SK-MEL-5 (cell line): Measurements from ENCODE around the gene GNA12. TPM values are rescaled to one million over a fixed set of nuclear protein-coding genes. Genes with fewer than 3 reads are reported as not detected.
A peak's percentile ranks its signal among the peaks of the same experiment; 100 is the strongest.
"Not testable (repeated sequence)": the region's sequence is repeated elsewhere in the genome, so short reads cannot be mapped to it uniquely, and the experiment has no call there.

ENCODE experiments used
- DNase-seq: peaks from one replicate; pipeline ENCODE4 v3.0.0-alpha.2; 2016; ENCODE audit warnings: low read depth, low spot score
- in situ Hi-C: cut with HindIII; loops from 2 replicates; pipeline ENCODE4 v1.10.0; 2016; ENCODE audit warnings: low sequenced_read_pairs, high pct_unique_total_duplicates, low pct_unique_long_range_greater_than_20kb
- total RNA-seq: library from RNA; depleted of rRNA; stranded (reverse); fragments of >200 nt; shearing (Covaris generic); gene quantifications from 2 replicates; pipeline ENCODE4 v1.2.3, GENCODE V29; 2014

GNA12 gene
- total RNA-seq, 1 experiment from 2014 or later = 10.2 TPM

DNA sequence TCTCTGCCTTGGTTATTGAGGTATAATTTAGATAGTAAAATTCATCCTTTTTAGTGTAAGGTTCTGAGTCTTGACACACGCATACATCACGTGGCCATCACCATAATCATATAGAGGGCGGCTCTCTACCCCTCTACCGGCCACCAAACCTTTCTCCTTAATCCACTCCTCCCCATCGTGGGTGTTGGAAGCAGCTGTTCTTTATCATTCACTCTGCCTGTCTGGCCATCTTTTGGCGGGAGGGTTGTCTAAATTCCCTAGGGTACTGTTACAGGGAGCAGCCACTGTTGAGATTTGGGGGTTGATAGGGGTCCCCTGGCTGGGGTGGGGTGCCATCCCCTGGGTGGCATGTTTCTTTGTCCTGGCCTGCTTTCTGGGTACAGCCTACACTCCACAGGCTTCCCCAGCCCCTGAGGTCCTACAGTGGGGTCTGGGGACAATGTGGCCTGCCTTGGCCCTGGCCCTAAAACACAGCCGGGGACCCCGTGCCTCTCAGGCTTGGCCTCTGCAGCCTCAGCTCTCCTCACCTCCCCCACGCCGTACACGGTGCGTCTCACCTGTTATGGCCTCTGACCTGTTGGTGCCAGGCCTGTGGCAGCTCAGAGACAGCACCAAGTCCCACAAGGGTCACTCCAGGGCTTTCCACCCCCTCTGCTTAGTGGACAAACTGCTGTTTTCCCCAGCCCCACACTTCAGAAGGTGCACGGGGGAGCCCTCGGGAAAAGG is 138.6 kb downstream of the GNA12 start:
- in situ Hi-C loops = no loop called here

DNA sequence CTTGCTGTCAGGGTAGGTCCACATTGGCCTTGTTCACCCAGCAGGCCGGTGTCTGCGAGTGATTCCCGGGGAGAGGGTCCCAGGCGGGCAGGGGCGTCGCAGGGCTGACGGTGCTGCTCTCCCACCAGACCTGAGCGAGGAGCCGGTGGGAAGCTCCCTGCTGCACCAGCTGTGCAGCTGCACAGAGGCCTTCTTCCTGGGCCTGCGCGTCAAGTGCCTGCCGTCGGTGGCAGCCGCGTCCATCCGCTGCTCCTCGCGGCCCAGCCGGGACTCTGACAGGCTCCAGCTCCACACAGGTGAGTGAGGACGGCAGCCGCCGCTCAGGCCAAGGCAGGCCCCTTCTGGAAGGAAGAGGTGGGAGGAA is 141.5 kb downstream of the GNA12 start:
- in situ Hi-C loops = no loop called here

More for the DNA sequence above, 138.6 kb downstream of the GNA12 start:
- DNase-seq = no peak

GRCh38 chr7:2701832-2702593 is 142.1 kb downstream of the GNA12 start:
- in situ Hi-C loops = no loop called here
- DNase-seq = no peak

More for the DNA sequence above, 141.5 kb downstream of the GNA12 start:
- DNase-seq = no peak

GRCh38 chr7:2701424-2701823 is 142.7 kb downstream of the GNA12 start:
- no peak for DNase-seq

DNA sequence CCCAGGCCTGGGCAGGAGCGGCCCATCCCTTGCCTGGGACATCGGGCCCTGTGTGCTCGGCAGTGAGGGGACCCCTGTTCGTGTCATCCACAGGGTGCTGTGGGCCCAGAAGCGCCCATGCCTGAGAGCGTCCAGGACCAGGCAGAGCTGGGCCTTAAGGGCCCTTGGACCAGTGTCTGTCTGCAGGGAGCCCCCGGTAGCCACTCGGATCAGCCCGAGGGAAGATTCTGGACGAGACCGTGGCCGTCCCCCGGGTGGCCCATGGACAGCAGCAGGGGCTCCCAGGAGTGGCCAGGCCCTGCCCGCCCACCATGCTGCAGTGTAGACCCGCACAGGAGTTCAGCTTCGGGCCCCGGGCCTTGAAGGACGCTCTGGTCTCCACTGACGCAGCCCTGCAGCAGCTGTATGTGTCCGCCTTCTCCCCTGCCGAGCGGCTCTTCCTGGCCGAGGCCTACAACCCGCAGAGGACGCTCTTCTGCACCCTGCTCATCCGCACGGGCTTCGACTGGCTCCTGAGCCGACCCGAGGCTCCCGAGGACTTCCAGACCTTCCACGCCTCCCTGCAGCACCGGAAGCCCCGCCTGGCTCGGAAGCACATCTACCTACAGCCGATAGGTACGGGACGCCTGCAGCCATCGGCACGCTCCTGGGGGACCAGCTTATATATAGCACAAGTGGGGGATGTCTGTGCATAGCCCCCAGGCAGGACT is 143.8 kb downstream of the GNA12 start:
- in situ Hi-C loops = no loop called here

More at GRCh38 chr7:2701424-2701823, 142.7 kb downstream of the GNA12 start:
- in situ Hi-C loops = no loop called here

GRCh38 chr7:2699289-2699620 is 144.9 kb downstream of the GNA12 start:
- DNase-seq = no peak
- in situ Hi-C loops = no loop called here

More for the DNA sequence above, 143.8 kb downstream of the GNA12 start:
- DNase-seq = no peak

DNA sequence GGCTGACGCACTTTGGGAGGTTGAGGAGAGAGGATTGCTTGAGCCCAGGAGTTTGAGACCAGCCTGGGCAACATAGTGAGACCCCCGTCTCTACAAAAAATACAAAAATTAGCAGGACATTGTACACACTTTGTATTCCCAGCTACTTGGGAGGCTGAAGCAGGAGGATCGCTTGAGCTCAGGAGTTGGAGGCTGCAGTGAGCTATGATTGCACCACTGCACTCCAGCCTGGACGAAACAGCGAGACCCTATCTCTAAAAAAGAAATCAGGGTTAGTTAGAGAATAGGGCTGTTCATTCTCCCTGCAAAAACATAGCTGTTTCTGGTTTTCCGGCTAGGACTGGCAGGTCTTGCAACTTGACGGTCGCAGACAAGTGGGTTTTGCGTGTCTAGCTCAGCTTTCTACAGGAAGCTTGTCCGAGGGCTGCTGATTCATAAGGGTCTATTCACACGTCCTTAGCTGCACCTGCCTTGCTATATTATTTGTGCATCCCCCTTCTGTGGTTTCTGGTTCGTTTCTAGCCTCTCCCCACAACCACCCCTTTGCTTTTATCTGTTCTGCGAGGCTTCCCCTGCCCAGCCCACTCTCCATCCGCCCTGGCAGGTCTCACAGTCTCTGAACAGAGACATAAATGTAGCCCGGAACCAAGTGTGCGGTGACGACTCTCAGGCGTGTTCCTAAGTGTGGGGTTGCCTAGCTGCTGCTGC is 145.4 kb downstream of the GNA12 start:
- DNase-seq = no peak
- in situ Hi-C loops = no loop called here

DNA sequence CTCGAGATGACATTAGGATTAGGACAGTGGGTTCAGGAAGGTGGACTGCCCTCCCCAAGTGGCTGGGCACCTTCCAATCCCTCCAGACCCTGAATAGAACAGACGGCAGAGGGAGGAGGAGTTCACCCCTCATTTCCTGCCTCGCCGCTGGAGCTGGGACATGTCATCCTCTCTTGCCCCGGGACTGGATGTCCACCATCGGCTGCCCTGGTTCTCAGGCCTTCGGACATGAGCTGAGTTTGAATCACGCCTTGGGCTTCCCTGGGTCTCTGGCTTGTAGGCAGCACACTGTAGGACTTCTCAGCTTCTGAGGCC is 150.0 kb downstream of the GNA12 start:
- in situ Hi-C loops, DNase-seq: not testable (repeated sequence)

DNA sequence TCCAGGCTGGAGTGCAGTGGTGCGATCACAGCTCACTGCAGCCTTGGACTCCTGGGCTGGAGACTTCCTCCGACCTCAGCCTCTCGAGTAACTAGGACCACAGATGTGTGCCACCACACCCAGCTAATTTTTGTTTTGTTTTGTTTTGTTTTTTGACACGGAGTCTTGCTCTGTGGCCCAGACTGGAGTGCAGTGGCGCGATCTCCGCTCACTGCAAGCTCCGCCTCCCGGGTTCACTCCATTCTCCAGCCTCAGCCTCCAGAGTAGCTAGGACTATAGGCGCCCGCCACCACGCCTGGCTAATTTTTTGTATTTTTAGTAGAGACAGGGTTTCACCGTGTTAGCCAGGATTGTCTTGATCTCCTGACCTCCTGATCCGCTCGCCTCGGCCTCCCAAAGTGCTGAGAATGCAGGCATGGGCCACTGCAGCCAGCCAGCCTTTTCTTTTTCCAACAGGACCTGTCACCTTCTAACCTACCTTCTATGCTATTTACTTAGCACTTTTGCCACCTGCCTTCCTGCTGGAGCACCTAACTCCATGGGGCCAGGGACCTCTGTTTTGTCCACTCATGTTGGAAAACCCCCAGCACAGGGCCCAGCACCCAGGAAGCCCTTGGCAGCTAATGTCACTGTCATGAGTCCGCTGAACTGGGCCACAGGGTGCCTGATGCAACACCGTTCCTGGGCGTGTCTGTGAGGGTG is 150.5 kb downstream of the GNA12 start:
- in situ Hi-C loops, DNase-seq: not testable (repeated sequence)

DNA sequence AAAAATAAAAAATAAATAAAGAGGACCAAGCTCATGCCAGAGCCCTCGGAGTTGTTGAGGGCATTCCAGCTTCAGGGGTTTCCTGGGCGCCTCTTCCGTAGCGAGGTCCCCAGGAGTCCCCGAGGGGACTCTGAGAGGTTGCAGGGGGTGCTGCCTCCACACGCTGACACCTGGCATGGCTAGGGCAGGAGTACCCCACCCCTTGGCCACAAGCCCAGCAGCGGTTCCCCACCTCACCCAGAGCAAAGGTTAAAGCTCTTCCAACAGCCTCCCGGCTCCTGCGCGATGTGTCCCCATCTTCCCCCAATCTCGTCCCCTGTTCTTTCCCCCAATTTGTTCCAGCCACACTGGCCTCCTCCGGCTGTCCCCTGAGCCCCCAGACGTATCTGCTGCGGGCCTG is 151.6 kb downstream of the GNA12 start:
- in situ Hi-C loops = no loop called here
- DNase-seq = no peak

GRCh38 chr7:2691932-2692439 is 152.1 kb downstream of the GNA12 start:
- DNase-seq, in situ Hi-C loops: not testable (repeated sequence)

DNA sequence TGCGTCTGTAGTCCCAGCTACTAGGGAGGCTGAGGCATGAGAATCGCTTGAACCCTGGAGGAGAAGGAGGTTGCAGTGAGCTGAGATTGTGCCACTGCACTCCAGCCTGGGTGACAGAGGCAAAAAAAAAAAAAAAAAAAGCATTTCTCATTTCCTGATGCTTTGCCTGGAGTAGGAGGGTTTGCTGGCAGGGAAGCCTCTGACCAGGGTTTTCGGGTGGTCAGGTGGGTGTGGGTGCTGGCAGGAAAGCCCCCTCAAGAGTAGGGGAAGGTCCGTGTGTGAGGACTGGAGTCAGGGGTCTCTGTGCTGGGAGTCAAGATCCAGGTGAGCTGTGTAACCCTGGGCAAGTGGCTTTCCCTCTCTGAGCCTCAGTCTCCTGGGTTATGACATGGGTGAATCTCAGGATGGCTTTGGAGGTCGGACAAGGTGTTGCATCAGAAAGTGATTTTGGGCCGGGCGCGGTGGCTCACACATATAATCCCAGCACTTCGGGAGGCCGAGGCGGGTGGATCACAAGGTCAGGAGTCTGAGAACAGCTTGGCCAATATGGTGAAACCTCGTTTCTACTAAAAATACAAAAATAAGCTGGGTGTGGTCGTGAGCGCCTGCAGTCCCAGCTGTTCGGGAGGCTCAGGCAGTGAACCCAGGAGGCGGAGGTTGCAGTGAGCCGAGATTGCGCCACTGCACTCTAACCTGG is 152.9 kb downstream of the GNA12 start:
- in situ Hi-C loops = no loop called here
- DNase-seq = no peak

- in situ Hi-C loops = no loop called here
- DNase-seq = peak; percentile 29
These were observed 154.0 kb downstream of the GNA12 start for GRCh38 chr7:2689951-2690705.

- in situ Hi-C loops = no loop called here
- DNase-seq = no peak
These were observed 154.7 kb downstream of the GNA12 start for GRCh38 chr7:2689343-2689847.

- in situ Hi-C loops = no loop called here
- DNase-seq = no peak
These were observed 155.4 kb downstream of the GNA12 start for GRCh38 chr7:2688409-2689342.
